Panc1 (cell line): ENCODE measurements around the gene EIF6. TPM values are rescaled to one million over a fixed set of nuclear protein-coding genes. Genes with fewer than 3 reads are reported as not detected.
A peak's percentile ranks its signal among the peaks of the same experiment; 100 is the strongest.

Source experiments
- ATAC-seq: fragments of 200-7000 bp; cut with Tn5 transposase; 2 replicates; pipeline ENCODE4 v1.9.1; 2020; ENCODE audit warnings: mild to moderate bottlenecking, moderate library complexity
- BruUV-seq: library from RNA; stranded (reverse); fragments of 400-500 nt; replicated peaks from 2 replicates; lab custom pipeline; 2021; lab: Mats Ljungman, UMichigan
- CTCF ChIA-PET: fragments of 300-600 bp; sonication (Branson Sonifier 250); formaldehyde crosslinking; loops from one replicate; lab custom pipeline; 2022; ENCODE audit warnings: antibody characterized with exemption; lab: Charles Lee
- POLR2A ChIA-PET: fragments of 300-600 bp; sonication (Branson Sonifier 250); formaldehyde crosslinking; loops from one replicate; lab custom pipeline; 2022; ENCODE audit warnings: antibody characterized with exemption; lab: Charles Lee
- DNase-seq: peaks from one replicate; pipeline ENCODE4 v3.0.0-alpha.2; 2010; ENCODE audit warnings: low read depth, low spot score
- H3K27ac ChIP-seq: 2 replicates; pipeline ENCODE4 v1.5.1; 2011; ENCODE audit warnings: mild to moderate bottlenecking, low read length, inconsistent platforms
- H3K27me3 ChIP-seq: fragments of 200-500 bp; sonication (Bioruptor generic); 2 replicates; pipeline ENCODE4 v1.6.0; 2014; ENCODE audit warnings: low read length, inconsistent platforms; ENCODE audit not compliant: control insufficient read depth, insufficient read depth
- H3K36me3 ChIP-seq: fragments of 200-500 bp; sonication (Bioruptor generic); 2 replicates; pipeline ENCODE4 v1.5.1; 2014; ENCODE audit warnings: inconsistent platforms, mild to moderate bottlenecking, low read length, moderate library complexity; ENCODE audit not compliant: control insufficient read depth, insufficient read depth
- H3K4me1 ChIP-seq: 2 replicates; pipeline ENCODE4 v1.5.1; 2011; ENCODE audit warnings: inconsistent platforms, mild to moderate bottlenecking, low read length, moderate library complexity; ENCODE audit not compliant: control insufficient read depth, insufficient read depth
- H3K4me3 ChIP-seq, 2 experiments: 2 replicates each; pipeline ENCODE4 v1.5.1; 2011 to 2012; ENCODE audit warnings: low read depth in 2 of 2, low read length in 2 of 2, mild to moderate bottlenecking in 2 of 2, inconsistent platforms in 1 of 2, moderate library complexity in 1 of 2
- H3K9me3 ChIP-seq: fragments of 200-500 bp; sonication (Bioruptor generic); 2 replicates; pipeline ENCODE4 v1.5.1; 2014; ENCODE audit warnings: low read depth, mild to moderate bottlenecking, inconsistent platforms, low read length, moderate library complexity; ENCODE audit not compliant: control insufficient read depth, insufficient read depth
- CTCF ChIP-seq: fragments of 450-650 bp; IDR thresholded peaks from 2 replicates; pipeline ENCODE4 v1.5.1; 2017; ENCODE audit warnings: mild to moderate bottlenecking
- POLR2AphosphoS5 ChIP-seq: IDR thresholded peaks from 2 replicates; pipeline ENCODE4 v1.6.1; 2012; ENCODE audit warnings: mild to moderate bottlenecking, low read depth, low read length, moderate library complexity
- REST ChIP-seq, 2 experiments: IDR thresholded peaks; 2 replicates each; pipeline ENCODE4 v1.6.1; 2011 to 2012; ENCODE audit warnings: low read depth in 2 of 2, control low read depth in 1 of 2, low read length in 1 of 2, mild to moderate bottlenecking in 1 of 2, moderate library complexity in 1 of 2; ENCODE audit not compliant: insufficient read depth in 1 of 2
- SIN3A ChIP-seq: IDR thresholded peaks from 2 replicates; pipeline ENCODE4 v1.6.1; 2012; ENCODE audit warnings: low read depth, mild to moderate bottlenecking, low read length, moderate library complexity, borderline replicate concordance; ENCODE audit not compliant: insufficient read depth
- TCF7L2 ChIP-seq: IDR thresholded peaks from 2 replicates; pipeline ENCODE4 v1.6.1; 2011; ENCODE audit warnings: mild to moderate bottlenecking, low read depth, low read length, inconsistent platforms
- in situ Hi-C: cut with HindIII; loops from 2 replicates; pipeline ENCODE4 v1.10.0; 2016; ENCODE audit warnings: low sequenced_read_pairs, low pct_unique_long_range_greater_than_20kb
- intact Hi-C: fragments of 100-400 bp; cut with micrococcal nuclease; formaldehyde crosslinking; loops from one replicate; pipeline ENCODE4 v1.10.0; 2022; ENCODE audit not compliant: unreplicated experiment
- total RNA-seq: library from RNA; stranded (reverse); gene quantifications from one replicate; pipeline ENCODE4 v1.2.1, GENCODE V29; 2021; ENCODE audit not compliant: unreplicated experiment

EIF6 gene
- total RNA-seq, 1 experiment from 2014 or later, result 258 TPM

- in situ Hi-C loops (no loop called here), intact Hi-C loops (no loop called here)
- Histone ChIP-seq H3K4me1 (peaks cover 26% of the 10 kb centered on the region), H3K36me3 (peaks cover 13% of the 10 kb centered on the region), H3K4me3 (no peak overlapping the region), H3K27ac (no peak overlapping the region), H3K27me3 (no peaks in the 10 kb centered on the region), H3K9me3 (no peaks in the 10 kb centered on the region)
- ATAC-seq, result no peak
- BruUV-seq, result no TSS peak
- no peak for DNase-seq
- CTCF ChIA-PET, result no interaction called here
- TF ChIP-seq REST (IDR thresholded peaks at IDR 0.05; ENCODE audit: insufficient read depth in 1 of 2, low read depth in 2 of 2, low read length in 1 of 2) (no peak), POLR2AphosphoS5 (0 out of 2 replicates have a peak, but pooled peaks have one; percentile 14)
- POLR2A ChIA-PET, result no interaction called here
These were observed 10.1 kb downstream of the EIF6 start for GRCh38 chr20:35274172-35275092.

GRCh38 chr20:35273449-35274171 lies 11.0 kb downstream of the EIF6 start:
- ChIA-PET POLR2A (interaction anchor here (0.6 kb wide), 1 partner anchor 1491 kb away, joined by 4 read pairs; no protein-coding TSS in a partner anchor), CTCF (no interaction called here)
- in situ Hi-C loops (no loop called here), intact Hi-C loops (no loop called here)
- BruUV-seq, result no TSS peak
- Histone ChIP-seq H3K4me3 (no peak overlapping the region), H3K9me3 (no peaks in the 10 kb centered on the region), H3K27ac (no peak overlapping the region), H3K4me1 (peaks cover 18% of the 10 kb centered on the region), H3K27me3 (no peaks in the 10 kb centered on the region), H3K36me3 (peaks cover 10% of the 10 kb centered on the region)
- no peak for TF ChIP-seq CTCF
- TF ChIP-seq POLR2AphosphoS5, result 0 out of 2 replicates have a peak, but pooled peaks have one; percentile 8
- no peak for ATAC-seq
- DNase-seq, result no peak

GRCh38 chr20:35271904-35272303 lies 12.7 kb downstream of the EIF6 start:
- ChIA-PET POLR2A (no interaction called here), CTCF (no interaction called here)
- intact Hi-C loops (no loop called here), in situ Hi-C loops (no loop called here)
- Histone ChIP-seq H3K27ac (no peak overlapping the region), H3K4me3 (no peak overlapping the region), H3K4me1 (peaks cover 9% of the 10 kb centered on the region), H3K27me3 (no peaks in the 10 kb centered on the region), H3K36me3 (peaks cover 3% of the 10 kb centered on the region), H3K9me3 (no peaks in the 10 kb centered on the region)
- DNase-seq, result no peak
- no TSS peak for BruUV-seq
- no peak for ATAC-seq
- no peak for TF ChIP-seq SIN3A
- no peak for TF ChIP-seq REST (IDR thresholded peaks at IDR 0.05; ENCODE audit: insufficient read depth in 1 of 2, low read depth in 2 of 2, low read length in 1 of 2)
- no peak for TF ChIP-seq POLR2AphosphoS5
- TF ChIP-seq TCF7L2, result no peak
- TF ChIP-seq CTCF, result no peak
